Spleen (tissue), 11 donors: ENCODE results near the gene LCE3C. TPM values are rescaled to one million over a fixed set of nuclear protein-coding genes. Genes with fewer than 3 reads are reported as not detected.

ENCODE experiments used
- DNase-seq: peaks from one replicate; pipeline ENCODE4 v3.0.0-alpha.2; 2020
- H3K27ac ChIP-seq, 8 donors: fragments of 200-600 bp; sonication (generic) in 7 of 8; 1 replicate in 4 of 8; 2 replicates in 4 of 8; pipeline versions ENCODE4 v1.5.0 to v1.8.0; 2016 to 2021; ENCODE audit warnings: inconsistent platforms in 4 of 8, mild to moderate bottlenecking in 4 of 8, moderate library complexity in 1 of 8
- H3K27me3 ChIP-seq, 7 donors: fragments of 200-600 bp; sonication (generic) in 6 of 7; replicated peaks in 1 of 7; 1 replicate in 4 of 7; 2 replicates in 3 of 7; pipeline versions ENCODE4 v1.5.0 to v1.8.0; 2016 to 2021; ENCODE audit warnings: inconsistent platforms in 3 of 7, mild to moderate bottlenecking in 1 of 7
- H3K36me3 ChIP-seq, 6 donors: fragments of 200-600 bp; sonication (generic) in 5 of 6; 1 replicate in 4 of 6; 2 replicates in 2 of 6; pipeline versions ENCODE4 v1.5.0 to v1.8.0; 2016 to 2021; ENCODE audit warnings: inconsistent platforms in 2 of 6
- H3K4me1 ChIP-seq, 6 donors: fragments of 200-600 bp; sonication (generic) in 5 of 6; 1 replicate in 3 of 6; 2 replicates in 3 of 6; pipeline versions ENCODE4 v1.5.0 to v1.8.0; 2016 to 2021; ENCODE audit warnings: inconsistent platforms in 3 of 6
- H3K4me3 ChIP-seq, 8 donors: fragments of 200-600 bp; sonication (generic) in 7 of 8; 1 replicate in 4 of 8; 2 replicates in 4 of 8; pipeline versions ENCODE4 v1.5.0 to v1.8.0; 2016 to 2021; ENCODE audit warnings: inconsistent platforms in 4 of 8, mild to moderate bottlenecking in 4 of 8, moderate library complexity in 2 of 8
- H3K9me3 ChIP-seq, 8 donors: fragments of 200-600 bp; sonication (generic) in 7 of 8; 1 replicate in 4 of 8; 2 replicates in 4 of 8; pipeline versions ENCODE4 v1.5.0 to v1.8.0; 2016 to 2021; ENCODE audit warnings: inconsistent platforms in 4 of 8
- CTCF ChIP-seq, 11 experiments: fragments of 200-600 bp in 7 of 11; fragments of 450-650 bp in 4 of 11; sonication (generic) in 4 of 11; IDR thresholded peaks in 8 of 11; conservative IDR thresholded peaks in 3 of 11; 1 replicate in 7 of 11; 2 replicates in 4 of 11; pipeline versions ENCODE4 v1.4.0 to v1.8.0; 2016 to 2021; ENCODE audit warnings: antibody characterized with exemption in 11 of 11, inconsistent platforms in 4 of 11, mild to moderate bottlenecking in 1 of 11
- POLR2A ChIP-seq, 3 donors: fragments of 450-650 bp; IDR thresholded peaks; one replicate each; pipeline ENCODE4 v1.5.1; 2017; ENCODE audit warnings: antibody characterized with exemption in 3 of 3, mild to moderate bottlenecking in 1 of 3
- POLR2AphosphoS5 ChIP-seq, 3 donors: sonication (generic); formaldehyde crosslinking; IDR thresholded peaks; one replicate each; pipeline ENCODE4 v1.5.1; 2017; ENCODE audit warnings: antibody characterized with exemption in 3 of 3
- WGBS, 5 donors: extraction: QIAGEN DNeasy Blood & Tissue Kit in 3 of 5; methylation state at CpG; one replicate each; pipeline versions ENCODE4 v1.1.5 to v1.1.7; 2013 to 2018; 5-methylcytosine and 5-hydroxymethylcytosine counted together
- intact Hi-C: fragments of 100-400 bp; cut with DNase I; formaldehyde crosslinking; loops from one replicate; pipeline ENCODE4 v1.15.0; 2023; ENCODE audit warnings: low total_unique reads
- polyA plus RNA-seq, 3 donors: library from polyadenylated mRNA; stranded (reverse); fragments of 200-250 nt; gene quantifications; one replicate each; pipeline ENCODE4 v1.2.1, GENCODE V29; 2013
- total RNA-seq, 7 donors: library from RNA; depleted of rRNA in 3 of 7; stranded (reverse); fragments of >200 nt in 3 of 7; fragmentation: NEBNext Ultra II Directional in 4 of 7; extraction: Animal tissue kit (Norgen Biotek cat#: 25700) in 4 of 7; gene quantifications; one replicate each; pipeline versions ENCODE4 v1.1.0 to v1.2.1, GENCODE V29; 2016 to 2021
- donor health status: healthy with polysubstance abuse.
- donor health status: DM: no; HTN: no; CAD: no; lungs with moderate emphysema.
- donor health status: DM: no; HTN: no; CAD: no.
- donor health status: Bipolar disorder and iron deficiency.
- donor health status: healthy.
- donor health status: DM: no; HTN: no; CAD: no.
- donor health status: DM: yes; HTN: yes; CAD: no.

LCE3C gene
- total and polyA plus RNA-seq, 10 donors = not detected

- no peak for DNase-seq
- no peak overlapping the region for H3K27ac ChIP-seq
- intact Hi-C loops = no loop called here
- no peaks in the 10 kb centered on the region for H3K36me3 ChIP-seq
- no peak overlapping the region for H3K4me3 ChIP-seq
- 80 to 88% (median 81%) methylated on average over 1 to 2 of the region's 2 CpGs; no CpG with 5 or more reads in 2 of the 5 donors for WGBS, 5 donors
- no peaks in the 10 kb centered on the region for H3K4me1 ChIP-seq
- H3K9me3 ChIP-seq = peaks cover 0 to 17% (median 3%) of the 10 kb centered on the region in 8 donors
- H3K27me3 ChIP-seq = no peaks in the 10 kb centered on the region
- no peak for TF ChIP-seq POLR2A (IDR thresholded peaks at IDR 0.05)
- TF ChIP-seq POLR2AphosphoS5 (IDR thresholded peaks at IDR 0.05) = no peak
- TF ChIP-seq CTCF (IDR thresholded peaks at IDR 0.05 in 8 of 11, conservative IDR thresholded peaks at IDR 0.05 in 3 of 11) = no peak
Measured at GRCh38 chr1:152596986-152597385, 3.0 kb upstream of the LCE3C start.

GRCh38 chr1:152613511-152613910 is 13.5 kb downstream of the LCE3C start, which contains the start of gene LCE3B:
Gene LCE3B, plus strand, starts transcription at chr1:152613811. Its CDS starts 0 bp downstream, at chr1:152613811.
- TF ChIP-seq CTCF (IDR thresholded peaks at IDR 0.05 in 8 of 11, conservative IDR thresholded peaks at IDR 0.05 in 3 of 11) (no peak), POLR2A (IDR thresholded peaks at IDR 0.05) (no peak), POLR2AphosphoS5 (IDR thresholded peaks at IDR 0.05) (no peak)

GRCh38 chr1:152621993-152622392 is 22.0 kb downstream of the LCE3C start:
- no peaks in the 10 kb centered on the region for H3K36me3 ChIP-seq
- H3K4me1 ChIP-seq = no peaks in the 10 kb centered on the region
- peaks cover 0 to 35% (median 0%) of the 10 kb centered on the region in 7 donors for H3K27me3 ChIP-seq
- H3K4me3 ChIP-seq = no peak overlapping the region
- H3K9me3 ChIP-seq = peaks cover 0 to 36% (median 28%) of the 10 kb centered on the region in 8 donors
- 42 to 77% (median 68%) methylated on average over 3 of the region's 3 CpGs for WGBS, 5 donors
- TF ChIP-seq POLR2AphosphoS5 (IDR thresholded peaks at IDR 0.05) = no peak
- TF ChIP-seq CTCF (IDR thresholded peaks at IDR 0.05 in 8 of 11, conservative IDR thresholded peaks at IDR 0.05 in 3 of 11) = no peak
- no peak for TF ChIP-seq POLR2A (IDR thresholded peaks at IDR 0.05)
- H3K27ac ChIP-seq = no peak overlapping the region
- no peak for DNase-seq
- intact Hi-C loops = loop anchor here (5.0 kb wide), 1 partner anchor 50 kb away; no protein-coding TSS in a partner anchor

More at GRCh38 chr1:152613511-152613910, 13.5 kb downstream of the LCE3C start, which contains the start of gene LCE3B:
- no peak within 1 kb of the TSS for H3K4me3 ChIP-seq
- intact Hi-C loops = no loop called here
- DNase-seq = no peak
- H3K9me3 ChIP-seq = peaks cover 0 to 14% (median 13%) of the 10 kb centered on the region in 8 donors
- WGBS, 5 donors = 86 to 100% (median 93%) methylated on average over 1 of the region's 1 CpG; no CpG with 5 or more reads in 2 of the 5 donors
- H3K27ac ChIP-seq = no peak within 1 kb of the TSS
- no peaks in the 10 kb centered on the region for H3K4me1 ChIP-seq
- no peaks in the 10 kb centered on the region for H3K36me3 ChIP-seq
- H3K27me3 ChIP-seq = no peaks in the 10 kb centered on the region

- WGBS, 5 donors = 24 to 39% (median 33%) methylated on average over 2 to 10 of the region's 10 CpGs
- Histone ChIP-seq H3K4me1 (no peaks in the 10 kb centered on the region), H3K27me3 (peaks cover 0 to 35% (median 0%) of the 10 kb centered on the region in 7 donors), H3K9me3 (peaks cover 0 to 29% (median 21%) of the 10 kb centered on the region in 8 donors), H3K4me3 (no peak within 1 kb of the TSS), H3K36me3 (no peaks in the 10 kb centered on the region), H3K27ac (no peak within 1 kb of the TSS)
- no peak for DNase-seq
- no peak for TF ChIP-seq POLR2AphosphoS5 (IDR thresholded peaks at IDR 0.05)
- intact Hi-C loops = loop anchor here (5.0 kb wide), 1 partner anchor 51 kb away; no protein-coding TSS in a partner anchor
Measured at GRCh38 chr1:152622803-152623202, 22.8 kb downstream of the LCE3C start, which contains the start of gene LCE3A. Gene LCE3A, minus strand, starts transcription at chr1:152623103. Its CDS starts 0 bp downstream, at chr1:152623103.
